HPDE6-E6E7 (cell line): Measurements from ENCODE around the gene OTOR.

Experiments used
- DNase-seq: peaks from one replicate; pipeline ENCODE4 v3.0.0; 2011; ENCODE audit warnings: missing footprints; ENCODE audit errors: extremely low spot score

Gene OTOR

GRCh38 chr20:16748308-16748900 lies at the start of gene OTOR:
OTOR (plus strand) TSS chr20:16748358; CDS start chr20:16748402, 44 bp downstream.
- no peak for DNase-seq

- no peak for DNase-seq
Measured at GRCh38 chr20:16699293-16699692, 48.9 kb upstream of the OTOR start.

GRCh38 chr20:16701296-16701695 lies 46.9 kb upstream of the OTOR start:
- peak; percentile 28 for DNase-seq

GRCh38 chr20:16703570-16703969 lies 44.6 kb upstream of the OTOR start:
- no peak for DNase-seq

- DNase-seq, result no peak
Measured at GRCh38 chr20:16707674-16708073, 40.5 kb upstream of the OTOR start.

- DNase-seq, result no peak
Measured at GRCh38 chr20:16708602-16709001, 39.6 kb upstream of the OTOR start.

GRCh38 chr20:16709017-16709416 lies 39.1 kb upstream of the OTOR start:
- no peak for DNase-seq

GRCh38 chr20:16710781-16711180 lies 37.4 kb upstream of the OTOR start:
- DNase-seq, result no peak

- no peak for DNase-seq
Measured at GRCh38 chr20:16711661-16712258, 36.4 kb upstream of the OTOR start.

GRCh38 chr20:16712511-16712947 lies 35.6 kb upstream of the OTOR start:
- DNase-seq, result no peak

GRCh38 chr20:16713066-16713465 lies 35.1 kb upstream of the OTOR start:
- DNase-seq, result no peak

- no peak for DNase-seq
Measured at GRCh38 chr20:16714242-16714641, 33.9 kb upstream of the OTOR start.

- no peak for DNase-seq
Measured at GRCh38 chr20:16714751-16715150, 33.4 kb upstream of the OTOR start.

GRCh38 chr20:16719421-16719820 lies 28.7 kb upstream of the OTOR start:
- no peak for DNase-seq

GRCh38 chr20:16729080-16729479 lies 19.1 kb upstream of the OTOR start:
- no peak for DNase-seq

GRCh38 chr20:16729565-16730460 lies 18.3 kb upstream of the OTOR start, which contains the start of gene SNRPB2:
SNRPB2 (plus strand) TSS chr20:16730026; CDS start chr20:16731703, 1,677 bp downstream.
- peak; percentile 96 for DNase-seq

- no peak for DNase-seq
Measured at GRCh38 chr20:16732506-16733152, 15.5 kb upstream of the OTOR start.

GRCh38 chr20:16740365-16741072 lies 7.6 kb upstream of the OTOR start:
- no peak for DNase-seq

GRCh38 chr20:16744178-16744807 lies 3.9 kb upstream of the OTOR start:
- no peak for DNase-seq

- DNase-seq, result no peak
Measured at GRCh38 chr20:16745204-16745603, 3.0 kb upstream of the OTOR start.

- no peak for DNase-seq
Measured at GRCh38 chr20:16747291-16747811, 807 bp upstream of the OTOR start.
